NCI-H2227 (cell line): ENCODE results near the gene RAB11FIP5.
"Not testable (repeated sequence)": the region's sequence is repeated elsewhere in the genome, so short reads cannot be mapped to it uniquely, and the experiment has no call there.

ENCODE experiments used
- DNase-seq: peaks from one replicate; lab custom pipeline; 2025; ENCODE audit not compliant: unreplicated experiment; lab: John Stamatoyannopoulos, UW

Gene RAB11FIP5

GRCh38 chr2:73069855-73070642, 42.7 kb downstream of the RAB11FIP5 start:
- DNase-seq: no peak

DNA sequence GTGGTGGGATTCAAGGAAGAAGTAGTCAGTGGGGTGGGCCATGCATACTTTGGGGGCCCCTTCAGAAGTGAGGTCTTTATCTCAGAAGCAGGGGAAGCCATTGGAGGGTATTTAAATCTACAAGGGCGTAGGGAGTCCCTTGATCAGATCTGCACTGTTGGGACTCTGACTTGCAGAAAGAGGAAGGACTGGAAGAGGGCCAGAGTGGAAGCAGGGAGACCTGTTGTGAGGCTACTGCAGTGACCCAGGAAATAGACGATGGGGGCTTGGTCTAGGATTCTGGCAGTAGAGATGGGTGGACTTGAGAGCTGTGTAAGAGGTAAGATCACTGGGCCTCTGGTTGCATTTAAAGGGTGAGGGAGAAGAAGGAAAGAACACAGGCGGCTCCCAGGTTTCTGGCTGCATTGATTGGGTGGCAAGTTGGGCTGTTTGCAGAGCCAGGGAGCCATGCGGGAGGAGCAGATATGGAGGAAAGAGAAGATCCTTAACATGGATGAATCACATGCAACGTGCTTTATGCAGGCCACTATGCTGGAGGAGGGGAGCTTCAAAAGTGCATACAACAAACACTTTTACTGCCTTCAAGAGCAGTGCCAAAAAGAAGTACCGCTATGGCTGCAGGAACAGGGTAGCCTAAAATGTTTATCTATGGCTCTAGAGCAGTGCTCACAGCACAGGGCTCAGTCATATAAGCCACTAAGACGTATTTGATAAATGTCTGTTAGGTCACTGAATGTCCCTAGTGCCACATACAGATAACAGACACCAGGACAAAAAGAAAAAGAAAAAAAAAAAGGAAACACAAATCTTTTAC, 43.5 kb downstream of the RAB11FIP5 start:
- DNase-seq: no peak

GRCh38 chr2:73068147-73068546, 44.6 kb downstream of the RAB11FIP5 start:
- DNase-seq: no peak

DNA sequence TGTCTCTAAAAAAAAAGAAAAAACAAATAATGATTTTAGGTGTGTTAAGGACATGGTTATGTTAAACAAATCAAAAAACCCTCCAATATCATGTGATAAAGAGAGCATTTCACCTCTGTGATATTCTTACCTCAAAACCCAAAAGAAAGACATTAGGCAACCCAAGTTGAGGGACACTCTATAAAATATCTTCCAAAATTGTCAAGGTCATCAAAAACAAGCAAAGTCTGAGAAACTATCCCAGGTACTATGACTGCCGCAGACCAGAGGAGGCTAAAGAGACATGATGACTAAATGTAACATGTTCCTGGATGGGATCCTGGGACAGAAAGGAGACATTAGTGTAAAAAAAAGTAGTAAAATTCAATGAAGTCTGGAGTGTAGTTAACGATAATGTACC, 45.7 kb downstream of the RAB11FIP5 start:
- DNase-seq: no peak

GRCh38 chr2:73065070-73065469, 47.7 kb downstream of the RAB11FIP5 start:
- DNase-seq: not testable (repeated sequence)

DNA sequence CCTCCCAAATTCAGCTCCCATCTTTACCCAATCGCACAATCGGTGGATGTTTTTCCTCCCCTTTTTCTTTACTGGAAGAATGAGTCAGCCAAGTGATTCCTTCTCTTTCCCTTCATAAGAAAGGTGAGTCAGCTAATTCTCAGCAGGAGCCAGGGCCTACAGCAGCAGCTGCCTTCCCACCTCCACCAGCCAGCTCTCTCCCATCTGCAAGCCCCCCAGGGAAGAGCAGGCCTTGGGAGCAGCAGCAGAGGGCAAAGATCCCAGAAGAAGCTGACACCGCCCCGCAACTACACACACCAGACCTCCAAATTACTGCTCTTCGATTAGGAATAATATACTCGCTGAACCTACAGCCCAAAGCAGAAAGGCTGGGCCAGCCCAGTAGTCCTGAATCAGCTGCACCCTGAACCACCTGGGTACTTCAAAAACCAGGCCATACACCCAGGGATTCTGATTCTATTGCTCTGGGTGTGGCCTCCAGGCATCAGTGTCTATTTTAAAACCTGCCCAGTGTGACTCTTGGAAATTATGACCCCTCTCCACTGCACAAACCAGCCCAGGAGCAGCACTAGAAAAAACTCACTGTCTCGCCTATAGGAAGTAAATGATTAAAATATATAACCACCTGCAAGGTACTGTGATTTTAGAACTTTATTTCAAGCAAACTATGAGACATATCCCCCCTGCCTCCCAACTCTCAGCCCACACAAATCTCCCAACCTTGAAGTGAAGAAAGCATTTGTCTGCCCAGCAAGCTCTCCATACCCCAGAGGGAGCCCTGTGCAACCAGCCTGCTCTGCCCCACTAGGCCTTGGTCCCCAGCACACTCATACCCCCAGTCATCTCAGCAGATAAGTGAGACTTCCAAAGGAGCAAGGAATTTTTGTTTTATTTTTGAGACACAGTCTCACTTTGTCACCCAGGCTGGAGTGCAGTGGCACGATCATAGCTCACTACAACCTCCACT, 48.6 kb downstream of the RAB11FIP5 start:
- DNase-seq: peak; percentile 32

GRCh38 chr2:73063472-73063871, 49.3 kb downstream of the RAB11FIP5 start:
- no peak for DNase-seq

DNA sequence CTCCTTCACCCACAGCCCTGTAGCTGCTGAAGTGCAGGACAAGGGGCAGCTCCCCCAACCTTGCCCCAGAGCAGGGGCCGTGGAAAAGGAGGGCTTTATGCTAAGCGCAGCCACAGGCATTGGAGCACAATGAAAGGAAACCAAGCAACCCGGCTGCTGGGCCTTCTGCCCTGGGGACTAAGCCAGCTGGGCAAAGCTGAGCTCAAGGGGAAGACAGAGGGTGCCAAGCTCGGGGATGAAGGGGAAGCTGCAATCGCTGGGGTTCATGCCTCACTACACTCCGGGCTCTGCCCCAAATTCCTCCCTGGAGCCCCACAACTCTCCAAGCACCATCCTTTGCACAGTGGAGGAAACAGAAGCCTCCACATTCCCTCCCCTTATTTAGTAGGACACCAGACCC, 53.6 kb downstream of the RAB11FIP5 start:
- DNase-seq: no peak

GRCh38 chr2:73054980-73055379, 57.8 kb downstream of the RAB11FIP5 start:
- no peak for DNase-seq

GRCh38 chr2:73053316-73054114, 59.2 kb downstream of the RAB11FIP5 start:
- no peak for DNase-seq

- DNase-seq: no peak
Measured at GRCh38 chr2:73050121-73050545, 62.6 kb downstream of the RAB11FIP5 start.

DNA sequence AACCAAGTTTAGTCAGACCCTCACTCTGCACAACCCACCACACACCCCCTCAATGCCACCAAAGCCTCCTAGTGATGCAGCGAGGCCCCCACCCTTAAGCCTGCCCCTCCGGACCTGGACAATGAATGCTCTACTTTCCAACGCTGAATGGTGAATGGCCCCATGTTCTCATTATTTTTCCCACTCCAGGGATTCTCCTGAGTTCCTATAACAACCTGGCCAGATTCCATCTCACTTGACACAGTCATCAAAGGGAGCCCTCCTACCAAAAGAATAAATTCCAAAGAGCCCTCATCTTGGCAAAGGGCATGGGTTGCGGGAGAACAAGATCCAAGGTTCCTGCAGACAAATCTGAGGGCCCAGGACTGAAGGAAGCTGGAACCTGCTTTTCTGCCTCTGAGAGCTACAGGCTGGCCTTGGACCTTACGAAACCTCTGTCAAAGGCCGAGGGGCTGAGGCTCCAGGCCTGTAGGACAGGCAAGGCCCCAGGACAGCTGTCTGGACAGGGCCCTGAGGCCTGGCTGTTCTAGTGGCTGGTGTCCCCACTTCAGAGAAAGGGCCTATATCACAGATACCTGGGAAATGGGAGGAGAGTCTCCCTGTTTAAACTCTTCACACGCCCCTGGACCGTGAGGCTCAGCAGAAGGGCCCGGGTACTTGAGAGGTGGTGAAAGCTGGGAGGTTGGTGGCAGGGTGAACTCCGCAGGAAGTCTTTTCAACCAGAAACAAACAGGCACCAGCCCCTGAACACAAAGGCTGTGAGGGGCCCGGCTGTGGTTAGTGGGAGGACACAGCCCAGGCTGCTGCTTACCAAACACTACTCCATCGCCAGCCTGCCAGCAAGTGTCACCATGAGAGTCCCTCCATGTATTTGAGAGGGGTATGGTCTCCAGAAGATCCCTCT, 68.6 kb downstream of the RAB11FIP5 start:
- DNase-seq: no peak

DNA sequence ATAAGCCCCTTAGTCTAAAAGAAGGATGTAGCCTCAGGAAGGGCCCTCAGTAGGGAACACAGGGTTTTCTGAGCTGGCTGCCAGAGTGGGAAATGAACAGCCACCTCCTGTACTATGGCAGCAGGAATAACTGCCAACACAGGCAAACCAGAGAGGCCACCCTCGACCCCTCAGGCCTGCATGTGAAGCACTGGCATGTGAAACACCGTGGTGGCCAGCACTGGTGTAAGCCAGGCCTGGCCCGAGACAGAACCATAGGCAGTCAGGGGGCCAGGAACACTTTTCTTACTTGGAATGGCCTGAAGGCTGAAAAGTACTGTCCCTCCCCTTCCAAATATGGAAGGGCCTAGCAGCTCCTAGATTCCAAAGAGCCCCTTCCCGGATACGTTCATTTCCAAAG, 69.5 kb downstream of the RAB11FIP5 start:
- no peak for DNase-seq

GRCh38 chr2:73037947-73038585, 74.7 kb downstream of the RAB11FIP5 start:
- DNase-seq: no peak

DNA sequence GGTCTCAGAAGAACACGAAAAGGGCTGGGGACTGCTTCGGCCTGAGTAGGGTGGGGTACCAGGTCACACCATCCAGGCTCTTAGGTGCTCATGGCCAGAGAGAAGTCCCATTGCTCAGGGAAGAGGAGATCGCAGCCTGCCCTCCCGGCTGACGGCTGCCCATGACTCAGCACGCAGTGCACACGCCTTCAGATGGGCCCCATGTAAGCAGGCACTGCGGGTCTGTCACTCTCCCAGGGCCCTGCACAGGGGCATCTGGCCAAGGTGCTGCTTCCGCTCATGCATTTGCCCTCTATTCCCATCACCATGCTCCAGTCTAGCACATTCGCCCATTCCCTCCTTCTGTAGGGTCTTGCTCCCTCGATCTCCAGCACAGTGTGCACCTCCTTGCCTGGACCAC, 76.0 kb downstream of the RAB11FIP5 start:
- DNase-seq: no peak

DNA sequence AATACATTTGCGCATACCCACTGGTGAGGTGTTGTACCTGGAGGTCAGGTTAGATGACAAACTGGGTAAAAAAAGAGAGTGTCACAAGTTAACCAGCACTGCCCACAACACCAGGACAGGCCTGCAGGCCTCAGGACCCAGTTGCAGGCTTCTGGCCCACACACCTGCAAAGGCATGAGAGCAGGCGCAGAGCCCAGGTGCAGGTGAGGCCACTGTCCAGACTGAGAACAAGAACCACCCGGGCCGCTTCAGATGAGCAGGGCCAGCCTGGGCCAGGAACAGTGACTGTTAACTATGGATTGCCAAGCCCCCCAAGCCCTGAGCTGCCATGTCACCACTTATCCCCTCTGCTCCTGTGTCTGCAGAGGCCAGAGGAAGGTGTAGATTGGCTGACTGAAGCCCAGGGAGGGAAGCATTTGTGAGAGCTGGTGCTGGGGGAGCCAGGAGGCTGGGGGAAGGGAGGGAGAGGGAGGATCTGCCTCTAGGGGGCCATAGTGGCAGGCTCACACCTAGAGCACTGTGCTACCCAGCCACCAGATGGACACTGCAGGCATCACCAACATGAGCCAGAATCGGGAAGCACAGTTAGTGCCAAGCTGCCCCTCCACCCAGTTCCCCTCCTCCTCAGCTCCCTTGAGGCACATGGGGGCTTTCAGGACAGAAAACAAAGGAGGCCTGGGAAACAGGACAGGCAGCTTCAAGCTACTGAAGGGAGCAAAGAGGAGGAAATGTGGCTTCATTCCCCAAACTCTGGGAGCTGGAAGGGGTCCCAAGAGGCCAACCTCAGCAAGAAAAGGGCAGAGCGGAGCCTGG, 76.6 kb downstream of the RAB11FIP5 start:
- no peak for DNase-seq

GRCh38 chr2:73034661-73035375, 77.9 kb downstream of the RAB11FIP5 start:
- no peak for DNase-seq
